Heart left ventricle (tissue), 16 donors: ENCODE results near the gene TSPYL2. TPM values are rescaled to one million over a fixed set of nuclear protein-coding genes. Genes with fewer than 3 reads are reported as not detected.

Source experiments
- ATAC-seq, 4 donors: fragments of 200-7000 bp; cut with Tn5 transposase; one replicate each; pipeline ENCODE4 v1.9.1; 2020 to 2022; ENCODE audit warnings: moderate library complexity in 4 of 4, mild to moderate bottlenecking in 3 of 4, moderate number of reproducible peaks in 1 of 4
- DNase-seq, 5 donors: peaks; one replicate each; pipeline ENCODE4 v3.0.0-alpha.2; 2020
- H3K27ac ChIP-seq, 12 donors: fragments of 200-600 bp; sonication (generic) in 4 of 12; one replicate each; pipeline versions ENCODE4 v1.5.0 to v1.8.0; 2016 to 2022; ENCODE audit warnings: mild to moderate bottlenecking in 2 of 12
- H3K27me3 ChIP-seq, 9 donors: fragments of 200-600 bp; sonication (generic) in 2 of 9; one replicate each; pipeline versions ENCODE4 v1.5.1 to v1.8.0; 2016 to 2022; ENCODE audit warnings: mild to moderate bottlenecking in 3 of 9
- H3K36me3 ChIP-seq, 9 donors: fragments of 200-600 bp; sonication (generic) in 2 of 9; one replicate each; pipeline versions ENCODE4 v1.5.0 to v1.8.0; 2018 to 2022; ENCODE audit warnings: mild to moderate bottlenecking in 2 of 9
- H3K4me1 ChIP-seq, 12 donors: fragments of 200-600 bp; sonication (generic) in 4 of 12; one replicate each; pipeline versions ENCODE4 v1.5.0 to v1.8.0; 2016 to 2022; ENCODE audit warnings: mild to moderate bottlenecking in 3 of 12
- H3K4me3 ChIP-seq, 12 donors: fragments of 200-600 bp; sonication (generic) in 4 of 12; one replicate each; pipeline versions ENCODE4 v1.5.0 to v1.8.0; 2017 to 2022; ENCODE audit warnings: mild to moderate bottlenecking in 9 of 12, moderate library complexity in 4 of 12
- H3K9me3 ChIP-seq, 12 donors: fragments of 200-600 bp; sonication (generic) in 4 of 12; one replicate each; pipeline versions ENCODE4 v1.5.0 to v1.8.0; 2016 to 2022; ENCODE audit warnings: mild to moderate bottlenecking in 1 of 12
- POLR2A ChIP-seq, 2 donors: fragments of 450-650 bp; IDR thresholded peaks; one replicate each; pipeline ENCODE4 v1.6.1; 2017; ENCODE audit warnings: antibody characterized with exemption in 2 of 2, mild to moderate bottlenecking in 2 of 2, moderate library complexity in 2 of 2
- WGBS, 4 donors: extraction: QIAGEN DNeasy Blood & Tissue Kit in 2 of 4; methylation state at CpG; one replicate each; pipeline versions ENCODE4 v1.1.5 to v1.1.7; 2013 to 2018; 5-methylcytosine and 5-hydroxymethylcytosine counted together
- intact Hi-C, 10 donors: fragments of 100-400 bp; cut with DNase I; formaldehyde crosslinking; loops; one replicate each; pipeline versions ENCODE4 v1.11.1 to v1.14.2; 2022
- polyA plus RNA-seq, 2 donors: library from polyadenylated mRNA; stranded (reverse); fragments of 200-250 nt; gene quantifications; one replicate each; pipeline ENCODE4 v1.2.3, GENCODE V29; 2013
- total RNA-seq, 9 donors: library from RNA; depleted of rRNA in 2 of 9; stranded (reverse); fragments of >200 nt in 2 of 9; fragmentation: NEBNext Ultra II Directional in 3 of 9; extraction: Animal tissue kit (Norgen Biotek cat#: 25700) in 3 of 9; gene quantifications; one replicate each; pipeline versions ENCODE4 v1.1.0 to v1.2.4, GENCODE V29; 2016 to 2023
- TF ChIP-seq, protein P1 (sequence below), 12 donors: fragments of 200-600 bp; sonication (generic) in 4 of 12; IDR thresholded peaks; one replicate each; pipeline versions ENCODE4 v1.5.0 to v1.8.0; 2018 to 2022; ENCODE audit warnings: antibody characterized with exemption in 12 of 12, mild to moderate bottlenecking in 5 of 12
- donor health status: ischemic (EF 13 %, LVEDD 7.1; RV severe dilation, severe dysfunction).
- donor health status: healthy with polysubstance abuse.
- donor health status: DM: no; HTN: yes; CAD: no.
- donor health status: DM: no; HTN: no; CAD: no.
- donor health status: ischemic (EF 25% LVEDD 6.9; RV normal size, moderate dysfunction).
- donor health status: ischemic (EF 25% LVEDD 5.7; RV mildly dilated, moderate dysfunction).
- donor health status: healthy.
- donor health status: DM: yes; HTN: yes; CAD: no.
- donor health status: ischemic (EF 35%, LVEDD 5.7; RV mildly dilated, moderate dysfunction).
- donor health status: nonischemic (EF 11% LVEDD 7.7; RV severe dilation, severe dysfunction).
- donor health status: DM: yes; HTN: yes; CAD: no.
- donor health status: PGD.
- donor health status: ischemic (EF 29% LVEDD 5.4; RV normal size, mild dysfunction).
- donor health status: nonischemic (EF 23%, LVEDD 6.1; RV moderate dilation, normal function).

The TSPYL2 gene
- total and polyA plus RNA-seq, 11 donors: 17.7 to 167 (median 29.4) TPM

DNA sequence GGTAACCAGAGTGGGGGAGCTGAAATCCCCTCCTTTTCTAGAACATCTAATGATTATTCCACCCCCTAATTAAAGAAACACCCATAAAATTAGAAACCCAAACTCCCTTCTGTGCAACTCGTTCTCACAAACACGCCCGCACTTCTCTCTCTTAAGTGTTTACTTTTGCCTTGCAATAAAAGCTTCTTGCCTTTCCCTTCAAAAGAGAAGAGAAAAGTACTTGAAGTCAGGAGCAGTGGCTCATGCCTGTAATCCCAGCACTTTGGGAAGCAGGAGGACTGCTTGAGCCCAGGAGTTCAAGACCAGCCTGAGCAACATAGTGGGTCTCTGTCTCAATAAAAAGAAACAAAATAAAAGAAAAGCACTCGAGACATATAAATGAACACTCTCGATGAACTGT lies 37.2 kb upstream of the TSPYL2 start:
- TF ChIP-seq, protein P1, sequence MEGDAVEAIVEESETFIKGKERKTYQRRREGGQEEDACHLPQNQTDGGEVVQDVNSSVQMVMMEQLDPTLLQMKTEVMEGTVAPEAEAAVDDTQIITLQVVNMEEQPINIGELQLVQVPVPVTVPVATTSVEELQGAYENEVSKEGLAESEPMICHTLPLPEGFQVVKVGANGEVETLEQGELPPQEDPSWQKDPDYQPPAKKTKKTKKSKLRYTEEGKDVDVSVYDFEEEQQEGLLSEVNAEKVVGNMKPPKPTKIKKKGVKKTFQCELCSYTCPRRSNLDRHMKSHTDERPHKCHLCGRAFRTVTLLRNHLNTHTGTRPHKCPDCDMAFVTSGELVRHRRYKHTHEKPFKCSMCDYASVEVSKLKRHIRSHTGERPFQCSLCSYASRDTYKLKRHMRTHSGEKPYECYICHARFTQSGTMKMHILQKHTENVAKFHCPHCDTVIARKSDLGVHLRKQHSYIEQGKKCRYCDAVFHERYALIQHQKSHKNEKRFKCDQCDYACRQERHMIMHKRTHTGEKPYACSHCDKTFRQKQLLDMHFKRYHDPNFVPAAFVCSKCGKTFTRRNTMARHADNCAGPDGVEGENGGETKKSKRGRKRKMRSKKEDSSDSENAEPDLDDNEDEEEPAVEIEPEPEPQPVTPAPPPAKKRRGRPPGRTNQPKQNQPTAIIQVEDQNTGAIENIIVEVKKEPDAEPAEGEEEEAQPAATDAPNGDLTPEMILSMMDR (IDR thresholded peaks at IDR 0.05): no peak
- no peak for TF ChIP-seq POLR2A (IDR thresholded peaks at IDR 0.05)
- ATAC-seq (no peak), DNase-seq (no peak)
- Histone ChIP-seq H3K4me3 (no peak overlapping the region), H3K27ac (no peak overlapping the region), H3K27me3 (peaks cover 0 to 33% (median 0%) of the 10 kb centered on the region in 9 donors), H3K4me1 (peaks cover 0 to 5% (median 0%) of the 10 kb centered on the region in 12 donors), H3K36me3 (no peaks in the 10 kb centered on the region), H3K9me3 (no peaks in the 10 kb centered on the region)
- WGBS, 4 donors: 83 to 87% (median 84%) methylated on average over 5 of the region's 5 CpGs
- intact Hi-C loops: no loop called here

DNA sequence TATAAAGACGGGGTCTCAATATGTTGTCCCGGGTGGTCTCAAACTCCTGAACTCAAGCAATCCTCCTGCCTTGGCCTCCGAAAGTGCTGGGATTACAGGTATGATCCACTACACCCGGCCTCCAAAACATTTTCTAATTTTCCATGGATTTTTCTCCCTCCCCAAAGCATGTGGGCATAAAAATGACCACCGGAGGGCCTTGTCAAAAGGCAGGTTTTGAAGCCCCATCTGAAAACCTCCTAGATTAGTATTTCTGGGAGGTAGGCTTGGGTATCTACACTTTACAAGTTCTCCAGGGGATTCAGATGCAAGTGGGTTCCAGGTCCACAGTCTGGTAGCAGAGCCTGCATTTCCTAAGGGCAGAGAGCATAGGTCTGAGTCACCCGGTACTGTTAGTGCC lies 34.9 kb upstream of the TSPYL2 start:
- Histone ChIP-seq H3K36me3 (no peaks in the 10 kb centered on the region), H3K4me1 (peaks cover 0 to 5% (median 0%) of the 10 kb centered on the region in 12 donors), H3K27me3 (peaks cover 0 to 18% (median 0%) of the 10 kb centered on the region in 9 donors), H3K9me3 (no peaks in the 10 kb centered on the region), H3K4me3 (no peak overlapping the region), H3K27ac (no peak overlapping the region)
- DNase-seq: no peak
- TF ChIP-seq, protein P1 (IDR thresholded peaks at IDR 0.05): no peak
- no peak for TF ChIP-seq POLR2A (IDR thresholded peaks at IDR 0.05)
- intact Hi-C loops: no loop called here
- no peak for ATAC-seq
- WGBS, 4 donors: 86 to 93% (median 92%) methylated on average over 6 of the region's 6 CpGs

- peak within 1 kb of the TSS in 5 of 12 donors; percentile 3 to 46 (median 23) for H3K27ac ChIP-seq
- WGBS, 4 donors: 1 to 30% (median 15%) methylated on average over 21 to 31 of the region's 38 CpGs
- DNase-seq (peak; percentile 40 to 64 (median 55)), ATAC-seq (peak; percentile 70 to 95 (median 92))
- TF ChIP-seq POLR2A (IDR thresholded peaks at IDR 0.05): no peak
- no peaks in the 10 kb centered on the region for H3K36me3 ChIP-seq
- H3K4me3 ChIP-seq: peak within 1 kb of the TSS in 11 of 12 donors; percentile 15 to 63 (median 46)
- intact Hi-C loops: no loop called here
- peaks cover 0 to 13% (median 0%) of the 10 kb centered on the region in 9 donors for H3K27me3 ChIP-seq
- no peaks in the 10 kb centered on the region for H3K9me3 ChIP-seq
- H3K4me1 ChIP-seq: peaks cover 0 to 5% (median 0%) of the 10 kb centered on the region in 12 donors
Observed at GRCh38 chrX:53048169-53049126, 33.7 kb upstream of the TSPYL2 start, which contains the start of gene GPR173. Gene GPR173, plus strand, starts transcription at chrX:53048789. Its CDS starts 27,833 bp downstream, at chrX:53076622.

DNA sequence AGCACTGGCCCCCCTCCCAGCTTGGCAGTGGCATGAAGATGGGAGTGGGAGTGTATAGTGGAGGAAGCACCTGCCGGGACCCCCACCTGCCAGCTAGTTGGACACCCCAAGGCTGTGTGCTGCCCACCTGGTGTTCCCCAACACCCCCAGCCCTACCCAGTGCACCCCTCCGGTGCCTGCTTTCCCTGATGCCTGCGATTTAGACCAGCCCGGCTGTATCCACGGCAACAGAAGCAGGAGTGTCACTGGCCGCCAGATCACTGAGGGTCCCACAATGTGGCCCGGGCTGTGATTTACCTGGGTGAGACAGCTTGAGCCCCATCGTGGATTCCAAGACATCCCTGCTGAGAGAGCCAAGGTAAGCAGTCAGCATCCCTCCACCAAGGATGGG lies 33.0 kb upstream of the TSPYL2 start:
- ATAC-seq: no peak

More for the DNA sequence above, 33.0 kb upstream of the TSPYL2 start:
- no peak for DNase-seq
- Histone ChIP-seq H3K27me3 (peaks cover 0 to 10% (median 0%) of the 10 kb centered on the region in 9 donors), H3K4me1 (peaks cover 0 to 5% (median 0%) of the 10 kb centered on the region in 12 donors), H3K27ac (no peak overlapping the region), H3K9me3 (no peaks in the 10 kb centered on the region), H3K4me3 (peak overlapping the region in 11 of 12 donors; percentile 9 to 63 (median 46)), H3K36me3 (no peaks in the 10 kb centered on the region)
- no peak for TF ChIP-seq POLR2A (IDR thresholded peaks at IDR 0.05)
- TF ChIP-seq, protein P1 (IDR thresholded peaks at IDR 0.05): no peak
- WGBS, 4 donors: 13 to 39% (median 29%) methylated on average over 5 to 8 of the region's 8 CpGs
- intact Hi-C loops: no loop called here
